OCI-LY1 (cell line): ENCODE measurements around the gene SF3B2.

Source experiments
- CTCF ChIP-seq: fragments of 200-600 bp; sonication (generic), shearing (Covaris generic); IDR thresholded peaks from 2 replicates; pipeline ENCODE4 v1.5.1; 2017; ENCODE audit warnings: mild to moderate bottlenecking, antibody characterized with exemption, low read length, moderate library complexity, mixed read lengths
- EZH2 ChIP-seq: fragments of 200-600 bp; sonication (generic), shearing (Covaris generic); IDR thresholded peaks from 2 replicates; pipeline ENCODE4 v1.8.0; 2017; ENCODE audit warnings: borderline replicate concordance, mixed run types, mild to moderate bottlenecking, antibody characterized with exemption, low read length, moderate library complexity, mixed read lengths

GRCh38 chr11:66073669-66074068 lies 21.5 kb downstream of the SF3B2 start:
- TF ChIP-seq CTCF (no peak), EZH2 (no peak)
